Measurements from ENCODE around the gene SLC43A3. TPM values are rescaled to one million over a fixed set of nuclear protein-coding genes. Genes with fewer than 3 reads are reported as not detected.

SLC43A3 gene
- total RNA-seq, 1 donor from 2014 or later = 39.5 TPM

DNA sequence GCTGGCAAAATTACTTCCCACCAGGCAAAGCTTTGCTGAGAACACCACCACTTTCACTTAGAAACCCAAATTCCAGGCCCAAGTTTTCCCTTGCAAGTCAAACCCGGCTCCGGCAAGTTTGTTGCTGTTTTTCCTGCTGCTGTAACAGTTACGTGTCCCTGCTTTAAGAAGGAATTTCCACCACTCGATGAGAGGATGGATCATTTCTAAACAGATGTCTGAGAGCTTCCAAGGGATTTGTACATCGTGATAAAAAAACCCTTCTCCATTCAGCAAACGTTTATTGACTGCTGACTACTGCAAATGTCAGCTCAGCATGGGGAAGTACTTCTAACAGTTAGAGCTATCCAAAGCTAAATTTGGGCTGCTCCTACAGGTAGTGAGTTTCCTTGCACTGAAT lies 69.1 kb downstream of the SLC43A3 start:
- no peak for DNase-seq (ENCODE audit: low spot score)

DNA sequence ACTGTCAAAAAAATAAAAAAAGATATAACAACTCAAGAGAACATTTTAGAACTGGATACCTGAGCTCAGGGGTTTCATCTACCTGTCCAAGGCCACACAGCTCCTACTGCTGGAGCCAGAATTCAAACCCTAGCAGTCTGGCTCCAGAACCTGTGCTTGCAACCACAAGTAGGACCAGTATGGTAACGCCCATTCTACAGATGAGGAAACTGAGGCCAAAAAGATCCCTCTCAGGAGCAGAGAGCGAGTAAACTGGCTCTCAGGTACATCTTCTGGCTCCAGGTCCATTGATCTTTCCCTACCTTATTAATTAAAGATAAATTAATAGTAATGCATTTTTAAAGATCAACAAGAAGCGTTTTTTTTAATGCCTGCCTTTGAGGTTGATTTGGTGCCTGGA lies 69.6 kb downstream of the SLC43A3 start:
- DNase-seq (ENCODE audit: low spot score) = no peak

Other genes starting within 250 kb of the SLC43A3 start
- gene LRRC55, start 245.2 kb downstream of the SLC43A3 start, total RNA-seq = 0.09 TPM
- 4.0 TPM for gene APLNR, start 189.9 kb downstream of the SLC43A3 start, total RNA-seq
- gene TNKS1BP1, start 102.2 kb downstream of the SLC43A3 start, total RNA-seq = 226 TPM
- 61.8 TPM for gene SSRP1, start 91.2 kb downstream of the SLC43A3 start, total RNA-seq
- gene P2RX3, start 88.8 kb downstream of the SLC43A3 start, total RNA-seq = 0.40 TPM
- not detected for gene PRG3, start 46.0 kb downstream of the SLC43A3 start, total RNA-seq
- gene PRG2, start 36.5 kb downstream of the SLC43A3 start, total RNA-seq = 0.26 TPM
- gene RTN4RL2, start 33.4 kb upstream of the SLC43A3 start, total RNA-seq = 19.2 TPM
- 89.5 TPM for gene SLC43A1, start 88.6 kb upstream of the SLC43A3 start, total RNA-seq
- gene TIMM10, start 103.6 kb upstream of the SLC43A3 start, total RNA-seq = 31.2 TPM
- gene SMTNL1, start 110.5 kb upstream of the SLC43A3 start, total RNA-seq = not detected
- gene UBE2L6, start 140.6 kb upstream of the SLC43A3 start, total RNA-seq = 71.9 TPM
- 614 TPM for gene SERPING1, start 170.6 kb upstream of the SLC43A3 start, total RNA-seq
- gene YPEL4, start 222.8 kb upstream of the SLC43A3 start, total RNA-seq = 1.9 TPM
- 10.3 TPM for gene CLP1, start 230.6 kb upstream of the SLC43A3 start, total RNA-seq
- gene ZDHHC5, start 241.0 kb upstream of the SLC43A3 start, total RNA-seq = 60.7 TPM

Data from mucosa of gallbladder (tissue), 1 donor.